Panc1 (cell line): ENCODE measurements around the gene CEP128. TPM values are rescaled to one million over a fixed set of nuclear protein-coding genes. Genes with fewer than 3 reads are reported as not detected.

Source experiments
- ATAC-seq: fragments of 200-7000 bp; cut with Tn5 transposase; 2 replicates; pipeline ENCODE4 v1.9.1; 2020; ENCODE audit warnings: mild to moderate bottlenecking, moderate library complexity
- BruUV-seq: library from RNA; stranded (reverse); fragments of 400-500 nt; replicated peaks from 2 replicates; lab custom pipeline; 2021; lab: Mats Ljungman, UMichigan
- CTCF ChIA-PET: fragments of 300-600 bp; sonication (Branson Sonifier 250); formaldehyde crosslinking; loops from one replicate; lab custom pipeline; 2022; ENCODE audit warnings: antibody characterized with exemption; lab: Charles Lee
- POLR2A ChIA-PET: fragments of 300-600 bp; sonication (Branson Sonifier 250); formaldehyde crosslinking; loops from one replicate; lab custom pipeline; 2022; ENCODE audit warnings: antibody characterized with exemption; lab: Charles Lee
- DNase-seq: peaks from one replicate; pipeline ENCODE4 v3.0.0-alpha.2; 2010; ENCODE audit warnings: low read depth, low spot score
- H3K27ac ChIP-seq: 2 replicates; pipeline ENCODE4 v1.5.1; 2011; ENCODE audit warnings: mild to moderate bottlenecking, low read length, inconsistent platforms
- H3K27me3 ChIP-seq: fragments of 200-500 bp; sonication (Bioruptor generic); 2 replicates; pipeline ENCODE4 v1.6.0; 2014; ENCODE audit warnings: low read length, inconsistent platforms; ENCODE audit not compliant: control insufficient read depth, insufficient read depth
- H3K36me3 ChIP-seq: fragments of 200-500 bp; sonication (Bioruptor generic); 2 replicates; pipeline ENCODE4 v1.5.1; 2014; ENCODE audit warnings: inconsistent platforms, mild to moderate bottlenecking, low read length, moderate library complexity; ENCODE audit not compliant: control insufficient read depth, insufficient read depth
- H3K4me1 ChIP-seq: 2 replicates; pipeline ENCODE4 v1.5.1; 2011; ENCODE audit warnings: inconsistent platforms, mild to moderate bottlenecking, low read length, moderate library complexity; ENCODE audit not compliant: control insufficient read depth, insufficient read depth
- H3K4me3 ChIP-seq, 2 experiments: 2 replicates each; pipeline ENCODE4 v1.5.1; 2011 to 2012; ENCODE audit warnings: low read depth in 2 of 2, low read length in 2 of 2, mild to moderate bottlenecking in 2 of 2, inconsistent platforms in 1 of 2, moderate library complexity in 1 of 2
- H3K9me3 ChIP-seq: fragments of 200-500 bp; sonication (Bioruptor generic); 2 replicates; pipeline ENCODE4 v1.5.1; 2014; ENCODE audit warnings: low read depth, mild to moderate bottlenecking, inconsistent platforms, low read length, moderate library complexity; ENCODE audit not compliant: control insufficient read depth, insufficient read depth
- CTCF ChIP-seq: fragments of 450-650 bp; IDR thresholded peaks from 2 replicates; pipeline ENCODE4 v1.5.1; 2017; ENCODE audit warnings: mild to moderate bottlenecking
- POLR2AphosphoS5 ChIP-seq: IDR thresholded peaks from 2 replicates; pipeline ENCODE4 v1.6.1; 2012; ENCODE audit warnings: mild to moderate bottlenecking, low read depth, low read length, moderate library complexity
- REST ChIP-seq, 2 experiments: IDR thresholded peaks; 2 replicates each; pipeline ENCODE4 v1.6.1; 2011 to 2012; ENCODE audit warnings: low read depth in 2 of 2, control low read depth in 1 of 2, low read length in 1 of 2, mild to moderate bottlenecking in 1 of 2, moderate library complexity in 1 of 2; ENCODE audit not compliant: insufficient read depth in 1 of 2
- SIN3A ChIP-seq: IDR thresholded peaks from 2 replicates; pipeline ENCODE4 v1.6.1; 2012; ENCODE audit warnings: low read depth, mild to moderate bottlenecking, low read length, moderate library complexity, borderline replicate concordance; ENCODE audit not compliant: insufficient read depth
- TCF7L2 ChIP-seq: IDR thresholded peaks from 2 replicates; pipeline ENCODE4 v1.6.1; 2011; ENCODE audit warnings: mild to moderate bottlenecking, low read depth, low read length, inconsistent platforms
- in situ Hi-C: cut with HindIII; loops from 2 replicates; pipeline ENCODE4 v1.10.0; 2016; ENCODE audit warnings: low sequenced_read_pairs, low pct_unique_long_range_greater_than_20kb
- intact Hi-C: fragments of 100-400 bp; cut with micrococcal nuclease; formaldehyde crosslinking; loops from one replicate; pipeline ENCODE4 v1.10.0; 2022; ENCODE audit not compliant: unreplicated experiment
- total RNA-seq: library from RNA; stranded (reverse); gene quantifications from one replicate; pipeline ENCODE4 v1.2.1, GENCODE V29; 2021; ENCODE audit not compliant: unreplicated experiment

CEP128 gene
- total RNA-seq, 1 experiment from 2014 or later, result 9.3 TPM

DNA sequence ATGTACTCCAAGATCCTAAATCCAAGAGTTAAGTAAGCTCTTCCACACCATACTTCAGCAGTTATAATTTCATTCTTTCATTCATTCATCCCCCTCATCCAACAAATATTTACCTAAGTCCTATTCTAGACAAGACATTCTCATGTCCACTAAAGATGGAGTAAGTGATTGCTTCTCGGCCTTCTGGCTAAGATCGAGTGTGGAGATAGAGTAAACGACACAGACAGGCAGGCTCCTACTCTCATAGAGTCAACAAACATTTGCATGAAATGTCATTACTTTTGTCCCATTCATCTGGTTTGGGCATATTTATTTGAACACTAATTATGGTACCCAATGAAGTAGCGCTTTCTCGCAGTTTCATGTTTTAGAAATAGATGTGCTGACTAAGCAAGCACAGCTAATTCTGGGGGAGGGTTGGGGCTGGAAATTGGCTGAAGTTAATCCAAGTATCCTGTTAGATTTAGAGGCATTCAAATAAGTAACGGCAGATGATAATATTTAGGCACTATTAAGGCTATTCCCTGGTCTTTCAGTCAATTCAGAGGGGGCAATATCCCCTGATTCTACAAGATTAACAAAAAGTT lies 176.5 kb downstream of the CEP128 start:
- no peaks in the 10 kb centered on the region for H3K36me3 ChIP-seq
- no peaks in the 10 kb centered on the region for H3K27me3 ChIP-seq
- no peaks in the 10 kb centered on the region for H3K4me1 ChIP-seq
- DNase-seq (no peak), ATAC-seq (no peak)
- TF ChIP-seq POLR2AphosphoS5 (no peak), TCF7L2 (no peak), CTCF (no peak), REST (IDR thresholded peaks at IDR 0.05; ENCODE audit: insufficient read depth in 1 of 2, low read depth in 2 of 2, low read length in 1 of 2) (no peak), SIN3A (no peak)
- BruUV-seq, result no TSS peak
- CTCF ChIA-PET, result no interaction called here
- in situ Hi-C loops, result no loop called here
- H3K4me3 ChIP-seq, result no peak overlapping the region
- no peaks in the 10 kb centered on the region for H3K9me3 ChIP-seq
- intact Hi-C loops, result no loop called here
- POLR2A ChIA-PET, result no interaction called here
- no peak overlapping the region for H3K27ac ChIP-seq

DNA sequence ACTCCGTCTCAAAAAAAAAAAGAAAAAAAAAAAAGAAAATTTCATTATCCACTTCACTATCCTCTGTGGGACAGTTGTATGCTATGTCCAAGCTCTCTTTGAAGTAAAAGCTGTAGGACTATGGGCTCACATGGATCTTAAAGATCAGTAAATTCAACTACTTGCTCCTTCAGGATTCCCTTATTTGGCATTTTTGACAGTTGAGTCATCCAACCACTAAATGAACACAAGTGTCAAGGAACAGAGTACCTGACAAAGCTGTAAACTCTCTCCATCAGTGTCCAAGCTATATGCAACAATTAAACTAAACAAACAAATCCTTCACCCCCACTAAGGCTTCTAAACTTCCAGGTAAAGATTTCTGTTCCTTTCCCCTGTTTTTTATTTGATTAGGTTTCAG lies 177.0 kb downstream of the CEP128 start:
- Histone ChIP-seq H3K4me3 (no peak overlapping the region), H3K27me3 (no peaks in the 10 kb centered on the region), H3K9me3 (no peaks in the 10 kb centered on the region), H3K27ac (no peak overlapping the region), H3K36me3 (no peaks in the 10 kb centered on the region), H3K4me1 (no peaks in the 10 kb centered on the region)
- ChIA-PET CTCF (no interaction called here), POLR2A (no interaction called here)
- DNase-seq, result no peak
- no peak for TF ChIP-seq POLR2AphosphoS5
- no peak for TF ChIP-seq SIN3A
- TF ChIP-seq CTCF, result no peak
- no peak for TF ChIP-seq REST (IDR thresholded peaks at IDR 0.05; ENCODE audit: insufficient read depth in 1 of 2, low read depth in 2 of 2, low read length in 1 of 2)
- TF ChIP-seq TCF7L2, result no peak
- intact Hi-C loops, result no loop called here
- ATAC-seq, result no peak
- no TSS peak for BruUV-seq
- in situ Hi-C loops, result no loop called here
